Measurements from ENCODE around the gene RHOJ. TPM values are rescaled to one million over a fixed set of nuclear protein-coding genes. Genes with fewer than 3 reads are reported as not detected.

The RHOJ gene
- total RNA-seq, 1 experiment from 2014 or later, result not detected

- DNase-seq, result no peak
- Mint-ChIP-seq H3K36me3 (ENCODE audit: insufficient read depth, unreplicated experiment) (no peaks in the 10 kb centered on the region), H3K4me1 (ENCODE audit: low read depth, unreplicated experiment) (no peaks in the 10 kb centered on the region), H3K9me3 (ENCODE audit: unreplicated experiment) (no peaks in the 10 kb centered on the region), H3K27ac (ENCODE audit: unreplicated experiment) (no peak overlapping the region), H3K27me3 (ENCODE audit: insufficient read depth, unreplicated experiment) (peaks cover 8% of the 10 kb centered on the region), H3K4me3 (ENCODE audit: unreplicated experiment) (no peak overlapping the region)
- ChIA-PET POLR2A (no interaction called here), CTCF (no interaction called here)
- no TSS peak for BruUV-seq (replicated peaks)
- no peaks in the 10 kb centered on the region for H3K36me3 ChIP-seq (ENCODE audit: control insufficient read depth, insufficient read depth, low read length)
- TF ChIP-seq CTCF (IDR thresholded peaks at IDR 0.05; ENCODE audit: insufficient read depth in 1 of 2, low read depth in 1 of 2, low read length in 1 of 2, severe bottlenecking in 1 of 2, unreplicated experiment in 1 of 2), result no peak
- intact Hi-C loops (cut with micrococcal nuclease; ENCODE audit: unreplicated experiment), result no loop called here
- H3K4me1 ChIP-seq, result no peaks in the 10 kb centered on the region
- H3K27me3 ChIP-seq (replicated peaks; ENCODE audit: control insufficient read depth, insufficient read depth, low read length), result no peaks in the 10 kb centered on the region; the same call in 1 of the 2 replicates
- no peak overlapping the region for H3K4me3 ChIP-seq (ENCODE audit: low read depth, low read length)
- no peaks in the 10 kb centered on the region for H3K9me3 ChIP-seq
Observed at GRCh38 chr14:63243646-63244045, 39.4 kb downstream of the RHOJ start.

GRCh38 chr14:63245893-63246292 lies 41.6 kb downstream of the RHOJ start:
- BruUV-seq (replicated peaks), result no TSS peak
- no peaks in the 10 kb centered on the region for H3K4me1 Mint-ChIP-seq (ENCODE audit: low read depth, unreplicated experiment)
- H3K4me1 ChIP-seq, result no peaks in the 10 kb centered on the region
- intact Hi-C loops (cut with micrococcal nuclease; ENCODE audit: unreplicated experiment), result no loop called here
- H3K4me3 Mint-ChIP-seq (ENCODE audit: unreplicated experiment), result no peak overlapping the region
- TF ChIP-seq CTCF (IDR thresholded peaks at IDR 0.05; ENCODE audit: insufficient read depth in 1 of 2, low read depth in 1 of 2, low read length in 1 of 2, severe bottlenecking in 1 of 2, unreplicated experiment in 1 of 2), result no peak
- CTCF ChIA-PET, result no interaction called here
- H3K27ac Mint-ChIP-seq (ENCODE audit: unreplicated experiment), result no peak overlapping the region
- H3K36me3 ChIP-seq (ENCODE audit: control insufficient read depth, insufficient read depth, low read length), result no peaks in the 10 kb centered on the region
- no peaks in the 10 kb centered on the region for H3K36me3 Mint-ChIP-seq (ENCODE audit: insufficient read depth, unreplicated experiment)
- POLR2A ChIA-PET, result no interaction called here
- no peak overlapping the region for H3K4me3 ChIP-seq (ENCODE audit: low read depth, low read length)
- no peak for DNase-seq
- no peaks in the 10 kb centered on the region for H3K9me3 Mint-ChIP-seq (ENCODE audit: unreplicated experiment)
- no peaks in the 10 kb centered on the region for H3K9me3 ChIP-seq
- H3K27me3 Mint-ChIP-seq (ENCODE audit: insufficient read depth, unreplicated experiment), result peaks cover 5% of the 10 kb centered on the region
- H3K27me3 ChIP-seq (replicated peaks; ENCODE audit: control insufficient read depth, insufficient read depth, low read length), result no peaks in the 10 kb centered on the region; the same call in 1 of the 2 replicates

GRCh38 chr14:63248211-63248610 lies 44.0 kb downstream of the RHOJ start:
- H3K4me3 Mint-ChIP-seq (ENCODE audit: unreplicated experiment), result no peak overlapping the region
- Histone ChIP-seq H3K9me3 (no peaks in the 10 kb centered on the region), H3K4me1 (no peaks in the 10 kb centered on the region), H3K36me3 (ENCODE audit: control insufficient read depth, insufficient read depth, low read length) (no peaks in the 10 kb centered on the region), H3K4me3 (ENCODE audit: low read depth, low read length) (no peak overlapping the region), H3K27me3 (replicated peaks; ENCODE audit: control insufficient read depth, insufficient read depth, low read length) (no peaks in the 10 kb centered on the region; the same call in 1 of the 2 replicates)
- intact Hi-C loops (cut with micrococcal nuclease; ENCODE audit: unreplicated experiment), result no loop called here
- no peak for TF ChIP-seq CTCF (IDR thresholded peaks at IDR 0.05; ENCODE audit: insufficient read depth in 1 of 2, low read depth in 1 of 2, low read length in 1 of 2, severe bottlenecking in 1 of 2, unreplicated experiment in 1 of 2)
- peaks cover 5% of the 10 kb centered on the region for H3K27me3 Mint-ChIP-seq (ENCODE audit: insufficient read depth, unreplicated experiment)
- ChIA-PET POLR2A (no interaction called here), CTCF (no interaction called here)
- no TSS peak for BruUV-seq (replicated peaks)
- H3K27ac Mint-ChIP-seq (ENCODE audit: unreplicated experiment), result no peak overlapping the region
- H3K9me3 Mint-ChIP-seq (ENCODE audit: unreplicated experiment), result no peaks in the 10 kb centered on the region
- H3K4me1 Mint-ChIP-seq (ENCODE audit: low read depth, unreplicated experiment), result no peaks in the 10 kb centered on the region
- DNase-seq, result no peak
- H3K36me3 Mint-ChIP-seq (ENCODE audit: insufficient read depth, unreplicated experiment), result no peaks in the 10 kb centered on the region

Measured in Caco-2 (cell line).